Astrocyte of the cerebellum (primary cell): ENCODE measurements around the gene SLC10A7.

ENCODE experiments used
- DNase-seq: peaks from one replicate; pipeline ENCODE4 v3.0.0-alpha.2; 2011; ENCODE audit warnings: low read depth
- H3K4me3 ChIP-seq: 2 replicates; pipeline ENCODE4 v1.5.1; 2011; ENCODE audit warnings: mild to moderate bottlenecking, low read depth, low read length, moderate library complexity
- in situ Hi-C: cut with HindIII; loops from 2 replicates; pipeline ENCODE4 v1.10.0; 2017; ENCODE audit warnings: low sequenced_read_pairs
- TF ChIP-seq, protein P1 (sequence below): IDR thresholded peaks from 2 replicates; pipeline ENCODE4 v1.5.1; 2012; ENCODE audit warnings: low read length, low read depth, moderate library complexity, mild to moderate bottlenecking; ENCODE audit errors: missing control alignments

Gene SLC10A7

DNA sequence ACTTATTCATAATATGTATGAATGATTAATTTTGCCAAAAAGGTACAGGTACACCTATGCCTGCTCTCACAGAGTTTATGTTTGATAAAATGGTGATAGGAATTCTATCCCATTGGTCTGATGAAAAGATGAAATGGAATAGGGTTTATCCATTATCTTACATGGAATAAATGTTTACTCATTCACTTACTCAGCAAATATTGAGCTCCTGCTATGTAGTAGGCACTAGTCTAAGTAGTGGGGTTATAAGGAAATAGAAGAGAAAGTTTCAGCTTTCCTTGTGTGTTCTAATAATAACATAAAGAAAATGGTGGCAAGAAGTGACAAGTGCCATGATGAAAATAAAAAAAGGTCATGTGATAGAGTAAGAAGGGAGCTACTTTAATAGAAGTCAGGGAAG lies 12.4 kb upstream of the SLC10A7 start:
- TF ChIP-seq, protein P1, sequence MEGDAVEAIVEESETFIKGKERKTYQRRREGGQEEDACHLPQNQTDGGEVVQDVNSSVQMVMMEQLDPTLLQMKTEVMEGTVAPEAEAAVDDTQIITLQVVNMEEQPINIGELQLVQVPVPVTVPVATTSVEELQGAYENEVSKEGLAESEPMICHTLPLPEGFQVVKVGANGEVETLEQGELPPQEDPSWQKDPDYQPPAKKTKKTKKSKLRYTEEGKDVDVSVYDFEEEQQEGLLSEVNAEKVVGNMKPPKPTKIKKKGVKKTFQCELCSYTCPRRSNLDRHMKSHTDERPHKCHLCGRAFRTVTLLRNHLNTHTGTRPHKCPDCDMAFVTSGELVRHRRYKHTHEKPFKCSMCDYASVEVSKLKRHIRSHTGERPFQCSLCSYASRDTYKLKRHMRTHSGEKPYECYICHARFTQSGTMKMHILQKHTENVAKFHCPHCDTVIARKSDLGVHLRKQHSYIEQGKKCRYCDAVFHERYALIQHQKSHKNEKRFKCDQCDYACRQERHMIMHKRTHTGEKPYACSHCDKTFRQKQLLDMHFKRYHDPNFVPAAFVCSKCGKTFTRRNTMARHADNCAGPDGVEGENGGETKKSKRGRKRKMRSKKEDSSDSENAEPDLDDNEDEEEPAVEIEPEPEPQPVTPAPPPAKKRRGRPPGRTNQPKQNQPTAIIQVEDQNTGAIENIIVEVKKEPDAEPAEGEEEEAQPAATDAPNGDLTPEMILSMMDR, result no peak
- in situ Hi-C loops, result no loop called here
- no peak for DNase-seq
- no peak overlapping the region for H3K4me3 ChIP-seq

DNA sequence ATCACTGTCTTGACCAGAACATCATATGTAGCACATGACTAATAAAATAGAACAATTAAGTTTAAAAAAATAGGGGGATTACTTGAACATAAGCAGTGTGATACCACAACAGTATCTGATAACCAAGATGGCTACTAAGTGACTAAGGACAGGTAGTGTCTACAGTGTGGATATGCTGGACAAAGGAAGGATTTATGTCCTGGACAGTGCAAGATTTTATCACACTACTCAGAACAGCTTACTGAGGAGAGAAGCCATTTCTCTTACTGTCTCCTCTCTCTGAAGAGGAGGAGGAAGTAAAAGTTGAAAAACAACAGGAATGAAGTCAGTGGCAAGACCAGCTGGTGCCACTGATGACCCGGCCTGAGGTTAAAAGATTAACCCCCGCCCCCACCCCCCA lies 4.0 kb upstream of the SLC10A7 start:
- in situ Hi-C loops, result no loop called here
- H3K4me3 ChIP-seq, result no peak overlapping the region
- DNase-seq, result no peak
- TF ChIP-seq, protein P1, result no peak

DNA sequence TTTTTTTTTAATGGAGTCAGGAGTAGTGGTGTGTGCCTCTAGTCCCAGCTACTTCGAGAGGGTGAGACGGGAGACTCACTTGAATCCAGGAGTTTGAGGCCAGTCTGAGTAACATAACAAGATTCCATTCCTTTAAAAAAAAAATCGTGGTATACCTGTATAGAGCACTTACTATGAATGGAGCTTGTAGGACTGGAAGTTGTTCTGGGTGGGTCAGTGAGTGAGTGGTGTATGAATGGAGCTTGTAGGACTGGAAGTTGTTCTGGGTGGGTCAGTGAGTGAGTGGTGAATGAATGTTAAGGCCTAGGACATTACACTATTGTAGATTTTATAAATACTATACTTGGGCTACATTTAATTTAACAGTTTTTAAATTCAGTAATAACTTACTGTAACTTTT lies 2.9 kb upstream of the SLC10A7 start:
- H3K4me3 ChIP-seq, result no peak overlapping the region
- DNase-seq, result no peak
- TF ChIP-seq, protein P1, result no peak
- in situ Hi-C loops, result no loop called here

DNA sequence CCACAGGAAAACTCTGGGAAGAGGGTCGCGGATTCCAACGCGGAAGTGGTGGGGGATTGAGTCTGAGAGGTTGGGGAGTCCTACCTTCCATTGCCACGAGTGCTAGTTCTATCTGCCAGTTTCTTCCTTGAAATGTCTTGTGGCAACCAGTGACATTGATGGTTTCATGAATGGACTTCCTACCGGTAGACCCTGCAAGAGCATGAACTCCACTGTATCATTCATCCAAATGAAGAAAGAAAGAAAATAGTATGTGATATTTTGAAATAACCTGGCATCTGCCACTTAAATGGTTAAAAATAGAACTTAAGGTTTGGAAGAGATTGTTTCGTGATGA lies 1.1 kb upstream of the SLC10A7 start:
- peak overlapping the region; percentile 69 for H3K4me3 ChIP-seq
- in situ Hi-C loops, result no loop called here
- TF ChIP-seq, protein P1, result no peak
- no peak for DNase-seq

DNA sequence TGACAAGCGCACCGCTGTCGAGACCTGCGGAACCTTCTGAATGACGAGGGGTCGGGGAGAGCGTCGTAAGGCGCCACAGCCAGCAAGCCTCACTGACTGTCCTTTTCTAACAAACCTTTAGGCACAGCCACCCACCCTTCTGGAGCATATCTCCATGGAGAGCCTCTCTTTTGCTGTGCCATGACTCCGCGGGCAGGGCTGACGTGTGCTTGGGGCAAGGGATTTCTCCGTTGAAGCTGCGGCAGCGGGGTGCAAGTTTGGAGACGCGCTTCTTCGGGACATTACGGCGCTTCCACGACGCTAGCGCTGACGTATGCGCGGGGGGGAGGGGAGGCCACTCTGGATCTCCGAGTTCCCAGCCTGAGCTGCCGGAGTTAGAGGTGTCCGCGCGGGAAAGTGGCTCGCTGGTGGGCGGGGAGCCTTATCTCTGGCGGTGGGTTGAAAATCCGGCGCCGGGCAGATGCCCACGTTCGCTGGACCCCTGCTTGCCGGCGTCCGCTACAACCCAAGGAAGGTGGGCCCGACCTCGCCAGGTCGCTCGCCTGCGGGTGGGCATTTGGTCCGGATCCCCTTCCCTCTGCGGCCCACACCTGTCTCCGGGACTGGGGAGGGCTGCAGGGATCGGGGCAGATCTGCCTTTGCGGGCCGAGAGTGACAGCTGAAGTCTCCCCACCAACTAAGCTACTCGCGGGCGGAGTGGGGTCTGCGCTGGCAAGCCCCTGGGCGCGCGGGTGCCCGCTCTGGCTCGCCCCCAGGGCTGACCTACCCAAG lies 543 bp upstream of the SLC10A7 start:
- in situ Hi-C loops, result no loop called here
- peak overlapping the region; percentile 69 for H3K4me3 ChIP-seq
- peak; percentile 48 for DNase-seq

DNA sequence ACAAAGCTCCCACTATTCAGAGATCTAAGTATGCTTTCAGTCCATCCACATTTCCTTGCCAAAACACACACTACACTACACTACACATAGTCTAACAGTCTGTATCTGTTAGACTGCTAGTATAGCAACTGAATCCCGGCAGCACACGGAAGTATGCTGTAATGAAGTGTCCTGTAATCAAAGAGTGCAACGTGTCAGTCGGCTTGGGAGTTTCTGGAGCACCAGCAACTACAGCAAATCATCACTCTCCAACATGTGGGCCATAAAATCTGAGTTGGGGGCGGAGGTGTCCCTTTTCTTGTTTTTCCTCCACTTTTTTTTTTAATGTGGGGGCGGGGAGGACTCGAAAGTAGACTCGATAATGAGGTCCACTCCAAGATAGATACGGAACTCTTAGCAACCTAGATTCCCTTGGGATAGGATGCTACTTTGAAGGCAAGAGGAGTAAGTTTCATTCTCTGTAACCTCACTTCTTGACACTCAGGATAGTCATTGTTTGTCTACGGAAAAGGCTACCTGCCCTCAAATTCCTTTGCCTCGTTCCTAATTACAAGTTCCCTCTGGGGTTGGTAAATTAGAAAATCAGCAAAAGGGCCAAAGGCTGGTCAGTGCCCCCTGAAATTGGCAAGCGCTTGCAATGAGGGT lies 722 bp downstream of the SLC10A7 start:
- TF ChIP-seq, protein P1, result no peak
- peak overlapping the region; percentile 69 for H3K4me3 ChIP-seq
- DNase-seq, result peak; percentile 32
- in situ Hi-C loops, result no loop called here

More for the DNA sequence above, 543 bp upstream of the SLC10A7 start:
- TF ChIP-seq, protein P1, result no peak
